Stomach (tissue), 4 donors: Measurements from ENCODE around the gene PLXNA1.

Experiments used
- EP300 ChIP-seq: sonication (generic); formaldehyde crosslinking; IDR thresholded peaks from one replicate; pipeline ENCODE4 v1.6.1; 2017; ENCODE audit warnings: antibody characterized with exemption
- POLR2A ChIP-seq, 4 donors: fragments of 450-650 bp; IDR thresholded peaks; one replicate each; pipeline ENCODE4 v1.6.1; 2016; ENCODE audit warnings: antibody characterized with exemption in 4 of 4, control low read depth in 2 of 4, mild to moderate bottlenecking in 1 of 4, moderate library complexity in 1 of 4
- TF ChIP-seq, protein P1 (sequence below), 7 experiments: fragments of 450-650 bp in 4 of 7; fragments of 200-600 bp in 3 of 7; sonication (generic) in 3 of 7; IDR thresholded peaks; one replicate each; pipeline ENCODE4 v1.5.1; 2016 to 2019; ENCODE audit warnings: antibody characterized with exemption in 7 of 7, control low read depth in 2 of 7, mild to moderate bottlenecking in 1 of 7

DNA sequence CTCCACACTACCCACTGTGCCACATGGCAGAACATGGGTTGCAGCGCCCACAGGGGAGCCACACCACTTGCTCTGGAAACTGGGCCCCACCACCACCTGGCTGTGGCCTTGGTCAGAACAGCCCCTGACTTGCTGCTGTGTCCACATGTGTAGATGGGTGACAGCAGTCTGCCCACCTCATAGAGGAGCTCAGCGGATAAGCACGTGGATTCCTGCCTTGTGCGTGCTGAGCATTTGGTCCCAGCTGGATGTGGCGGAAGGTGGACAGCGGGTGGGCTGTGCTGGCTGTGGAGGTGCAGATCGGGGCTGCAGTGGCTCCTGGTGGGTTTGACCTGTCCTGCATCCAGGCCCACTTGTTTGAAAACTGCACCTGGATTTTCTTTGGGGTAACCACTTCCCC lies 6.0 kb upstream of the PLXNA1 start:
- TF ChIP-seq, protein P1, sequence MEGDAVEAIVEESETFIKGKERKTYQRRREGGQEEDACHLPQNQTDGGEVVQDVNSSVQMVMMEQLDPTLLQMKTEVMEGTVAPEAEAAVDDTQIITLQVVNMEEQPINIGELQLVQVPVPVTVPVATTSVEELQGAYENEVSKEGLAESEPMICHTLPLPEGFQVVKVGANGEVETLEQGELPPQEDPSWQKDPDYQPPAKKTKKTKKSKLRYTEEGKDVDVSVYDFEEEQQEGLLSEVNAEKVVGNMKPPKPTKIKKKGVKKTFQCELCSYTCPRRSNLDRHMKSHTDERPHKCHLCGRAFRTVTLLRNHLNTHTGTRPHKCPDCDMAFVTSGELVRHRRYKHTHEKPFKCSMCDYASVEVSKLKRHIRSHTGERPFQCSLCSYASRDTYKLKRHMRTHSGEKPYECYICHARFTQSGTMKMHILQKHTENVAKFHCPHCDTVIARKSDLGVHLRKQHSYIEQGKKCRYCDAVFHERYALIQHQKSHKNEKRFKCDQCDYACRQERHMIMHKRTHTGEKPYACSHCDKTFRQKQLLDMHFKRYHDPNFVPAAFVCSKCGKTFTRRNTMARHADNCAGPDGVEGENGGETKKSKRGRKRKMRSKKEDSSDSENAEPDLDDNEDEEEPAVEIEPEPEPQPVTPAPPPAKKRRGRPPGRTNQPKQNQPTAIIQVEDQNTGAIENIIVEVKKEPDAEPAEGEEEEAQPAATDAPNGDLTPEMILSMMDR (IDR thresholded peaks at IDR 0.05), result no peak
- TF ChIP-seq EP300, result no peak
- TF ChIP-seq POLR2A (IDR thresholded peaks at IDR 0.05), result no peak
